UCSD-AML1 (cell line): ENCODE measurements around the gene ZBED4.

Source experiments
- DNase-seq: peaks from one replicate; lab custom pipeline; 2025; ENCODE audit not compliant: unreplicated experiment; lab: John Stamatoyannopoulos, UW

The ZBED4 gene

GRCh38 chr22:49896201-49896600 is 42.6 kb downstream of the ZBED4 start:
- DNase-seq, result no peak

DNA sequence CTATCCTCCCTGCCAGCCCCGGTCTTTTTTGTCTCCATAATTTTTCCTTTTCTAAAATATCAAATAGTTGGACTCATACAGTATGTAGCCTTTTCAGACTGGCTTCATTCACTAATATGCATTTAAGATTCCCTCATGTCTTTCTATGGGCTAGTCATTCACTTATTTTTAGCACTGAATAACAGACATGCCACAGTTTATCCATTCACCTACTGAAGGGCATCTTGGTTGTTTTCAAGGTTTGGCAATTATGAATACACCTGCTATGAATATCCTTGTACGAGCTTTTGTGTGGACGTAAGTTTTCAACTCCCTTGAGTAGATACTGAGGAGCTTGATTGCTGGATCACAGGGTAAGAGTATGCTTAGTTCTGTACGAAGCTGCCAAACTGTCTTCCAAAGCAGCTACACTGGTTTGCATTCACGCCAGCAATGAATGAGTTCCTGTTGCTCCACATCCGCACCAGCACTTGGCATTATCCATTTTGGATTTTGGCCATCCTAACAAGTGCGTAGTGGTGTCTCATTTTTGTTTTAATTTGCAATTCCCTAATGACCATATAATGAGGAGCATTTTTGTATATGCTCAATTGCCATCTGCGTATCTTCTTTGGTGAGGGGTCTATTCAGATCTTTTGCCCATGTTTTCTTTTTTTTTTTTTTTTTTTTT is 43.5 kb downstream of the ZBED4 start:
- no peak for DNase-seq

DNA sequence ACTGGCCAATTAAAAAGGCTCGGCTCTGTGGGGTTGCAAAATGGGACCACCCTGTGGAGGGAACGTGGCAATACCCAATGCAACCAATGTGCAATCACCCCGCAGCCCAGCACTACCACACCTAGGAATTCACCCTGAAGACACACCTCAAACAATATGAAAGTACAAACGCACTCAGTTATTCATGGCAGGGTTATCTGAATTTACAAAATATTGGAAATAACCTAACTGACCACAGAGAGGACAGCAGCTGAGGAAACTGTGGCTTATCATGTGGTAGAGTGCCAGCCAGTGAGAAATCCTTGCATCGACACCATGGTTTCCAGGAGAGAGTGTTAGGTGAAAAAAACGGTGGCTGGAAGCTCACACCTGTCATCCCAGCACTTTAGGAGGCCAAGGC is 45.9 kb downstream of the ZBED4 start:
- DNase-seq, result no peak

DNA sequence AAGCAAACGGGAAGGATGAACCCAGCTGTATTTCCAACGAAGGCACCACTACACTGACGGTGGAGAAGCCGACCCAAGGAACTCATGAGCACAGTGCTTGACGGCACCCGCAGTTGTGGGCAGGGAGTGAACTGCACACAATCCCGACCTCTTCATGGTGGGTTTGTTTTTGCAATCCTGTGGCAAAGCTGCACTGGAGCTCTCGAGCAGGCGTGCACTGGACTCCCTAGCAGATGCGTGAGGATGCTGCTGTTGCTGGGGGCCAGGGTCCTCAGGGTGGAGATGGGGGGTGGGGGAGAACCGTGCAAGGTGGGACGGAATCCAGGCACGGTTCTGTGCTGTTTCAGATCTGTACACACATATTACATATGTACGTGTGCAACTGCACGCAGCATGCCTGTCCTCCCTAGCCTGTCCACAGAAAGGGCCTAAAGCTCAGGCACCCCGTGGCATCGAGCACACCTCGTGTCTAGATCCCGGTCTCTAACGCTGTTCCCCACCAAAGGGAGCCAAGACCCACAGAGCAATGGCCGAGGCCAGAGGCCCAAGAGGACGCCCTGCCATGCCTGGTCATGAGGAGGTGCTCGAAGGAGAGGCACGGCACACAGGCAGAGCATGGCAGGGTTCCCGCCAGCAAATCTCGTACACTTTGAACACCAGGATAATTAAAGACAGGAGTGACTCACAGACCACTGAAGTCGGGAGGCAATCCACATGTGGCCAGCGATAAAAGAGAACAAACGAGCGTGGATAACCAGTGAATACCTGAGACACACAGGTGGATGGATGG is 47.0 kb downstream of the ZBED4 start:
- DNase-seq, result no peak

GRCh38 chr22:49901457-49901856 is 47.8 kb downstream of the ZBED4 start:
- DNase-seq, result no peak

GRCh38 chr22:49903322-49904039 is 49.8 kb downstream of the ZBED4 start:
- DNase-seq, result no peak

DNA sequence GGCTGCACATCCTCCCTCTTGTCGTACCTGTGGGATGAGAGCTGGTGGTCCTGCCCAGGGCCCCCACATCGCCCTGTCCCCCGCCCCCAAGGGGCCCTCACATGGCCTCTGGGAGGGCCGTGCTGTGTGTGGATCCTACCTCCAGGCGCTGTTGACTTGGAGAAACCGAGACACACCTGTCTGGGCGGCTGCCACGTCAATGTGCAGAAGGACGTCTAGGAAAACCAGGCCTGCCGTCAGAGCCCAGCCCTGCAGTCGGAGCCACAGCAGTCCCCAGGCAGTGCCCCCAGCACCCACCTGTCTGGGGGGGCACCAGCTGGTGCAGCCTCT is 50.4 kb downstream of the ZBED4 start:
- DNase-seq, result no peak

DNA sequence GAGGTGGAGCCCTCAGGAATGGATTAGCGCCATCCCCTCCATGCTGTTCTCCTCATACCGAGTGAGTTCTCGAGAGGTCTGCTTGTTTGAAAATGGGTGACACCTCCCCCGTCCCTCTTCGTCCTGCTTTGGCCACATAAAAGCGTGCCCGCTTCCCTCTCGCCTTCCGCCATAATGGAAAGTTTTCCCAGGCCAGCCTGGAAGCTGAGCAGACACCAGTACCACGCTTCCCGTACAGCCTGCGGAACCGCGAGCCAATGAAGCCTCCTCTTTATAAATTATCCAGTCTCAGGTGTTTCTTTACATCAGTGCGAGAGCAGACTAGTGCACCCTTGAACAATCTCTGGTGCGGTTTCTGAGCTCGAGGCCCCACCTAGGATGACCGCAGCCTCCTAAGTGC is 51.8 kb downstream of the ZBED4 start:
- DNase-seq, result no peak

GRCh38 chr22:49906071-49906798 is 52.6 kb downstream of the ZBED4 start:
- DNase-seq, result no peak

GRCh38 chr22:49906799-49907290 is 53.2 kb downstream of the ZBED4 start:
- DNase-seq, result no peak

DNA sequence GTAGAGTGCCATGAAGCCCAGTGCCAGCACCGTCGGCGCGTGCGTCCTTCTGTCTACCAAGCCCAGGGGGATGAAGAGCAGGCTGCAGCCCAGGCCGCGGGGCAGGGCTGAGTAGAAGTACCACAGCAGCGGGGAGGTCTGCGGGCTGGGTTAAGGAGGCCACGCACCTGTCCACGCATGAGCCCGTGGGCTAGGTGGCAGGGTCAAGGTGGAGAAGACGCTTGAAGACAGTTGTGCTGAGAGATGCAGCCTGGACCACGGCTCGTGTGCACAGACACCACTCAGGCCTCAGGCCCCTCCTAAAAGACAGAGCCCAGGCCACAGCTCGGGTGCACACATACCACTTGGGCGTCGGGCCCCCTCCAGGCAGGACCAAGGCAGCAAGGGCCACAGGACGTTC is 54.2 kb downstream of the ZBED4 start:
- no peak for DNase-seq

GRCh38 chr22:49909476-49910205 is 56.0 kb downstream of the ZBED4 start:
- no peak for DNase-seq

- no peak for DNase-seq
Observed at GRCh38 chr22:49910229-49911155, 56.8 kb downstream of the ZBED4 start.

GRCh38 chr22:49911881-49912625 is 58.4 kb downstream of the ZBED4 start:
- DNase-seq, result no peak

DNA sequence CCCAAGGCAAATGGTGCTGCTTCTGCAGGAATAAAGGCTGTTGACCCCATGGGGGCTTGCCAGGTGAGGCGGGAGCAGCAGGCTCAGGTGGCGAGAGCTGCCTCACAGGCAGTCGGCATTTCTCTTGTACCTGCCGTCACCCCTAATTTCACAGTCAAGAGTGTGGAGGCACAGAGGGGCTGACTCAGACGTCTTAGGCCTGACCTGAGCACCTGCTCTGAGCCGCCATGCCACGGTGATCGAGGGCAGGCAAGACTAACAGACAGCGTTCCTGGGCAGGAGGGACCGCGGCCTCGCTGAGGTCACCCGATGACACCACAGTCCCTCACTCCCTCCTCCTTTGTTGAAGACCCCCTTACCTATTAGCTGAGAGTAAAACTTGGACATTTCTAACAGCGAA is 59.4 kb downstream of the ZBED4 start:
- no peak for DNase-seq

DNA sequence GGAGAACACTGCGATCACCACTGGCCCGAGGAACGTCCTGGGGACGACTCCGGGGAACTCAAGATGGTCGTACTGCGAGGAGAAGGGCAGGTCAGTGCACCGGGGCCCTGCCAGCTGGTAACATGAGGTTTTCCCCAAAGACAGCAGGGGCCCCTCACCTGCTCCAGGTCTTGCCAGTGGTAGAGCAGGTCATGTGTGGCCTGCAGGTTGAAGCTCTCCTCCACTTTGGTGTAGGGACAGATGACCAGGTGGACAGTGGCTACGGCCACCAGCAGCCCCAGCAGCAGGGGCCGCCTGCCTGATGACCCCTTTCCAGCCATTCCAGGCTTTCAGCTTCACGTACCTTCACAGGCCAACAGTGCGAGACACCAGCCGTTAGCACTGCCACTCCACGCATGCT is 59.8 kb downstream of the ZBED4 start:
- DNase-seq, result no peak

- DNase-seq, result no peak
Observed at GRCh38 chr22:49914256-49914655, 60.6 kb downstream of the ZBED4 start.

- no peak for DNase-seq
Observed at GRCh38 chr22:49915610-49916009, 62.0 kb downstream of the ZBED4 start.

DNA sequence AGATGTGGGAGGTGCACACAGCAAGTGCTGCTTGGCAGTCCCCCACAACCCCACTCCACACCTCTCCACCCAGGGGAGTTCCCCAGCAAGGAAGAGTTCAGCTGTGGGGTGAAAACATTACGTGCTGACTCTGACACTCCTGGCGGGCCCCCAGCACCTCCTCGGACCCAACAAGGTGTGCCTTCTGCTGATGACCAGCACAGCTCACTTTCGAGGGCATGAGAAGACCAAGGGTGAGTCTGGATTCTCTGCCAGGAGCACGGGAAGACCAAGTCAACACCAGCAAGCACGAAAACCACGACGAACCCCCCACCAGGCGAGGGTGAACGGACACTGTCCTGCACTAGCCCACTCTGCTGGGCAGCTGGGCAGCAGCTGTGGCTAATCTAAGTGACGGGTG is 63.2 kb downstream of the ZBED4 start:
- no peak for DNase-seq
